BLaER1 treated with 17β-estradiol and CSF1 and Interleukin-3, amounts not matched to agents 10 nM and 100 nM (cell line): Measurements from ENCODE around the gene CCDC192.

ENCODE experiments used
- H3K27ac ChIP-seq, 11 experiments: shearing (Covaris generic); formaldehyde crosslinking; 2 replicates each; pipeline ENCODE4 v1.8.1; 2022
- H3K27me3 ChIP-seq, 11 experiments: shearing (Covaris generic); formaldehyde crosslinking; 2 replicates each; pipeline ENCODE4 v1.8.1; 2022
- H3K36me3 ChIP-seq, 11 experiments: shearing (Covaris generic); formaldehyde crosslinking; 2 replicates each; pipeline ENCODE4 v1.8.1; 2022
- H3K4me1 ChIP-seq, 10 experiments: shearing (Covaris generic); formaldehyde crosslinking; 2 replicates each; pipeline ENCODE4 v1.8.1; 2022
- H3K4me2 ChIP-seq, 11 experiments: shearing (Covaris generic); formaldehyde crosslinking; 2 replicates each; pipeline ENCODE4 v1.8.1; 2022
- H3K4me3 ChIP-seq, 10 experiments: shearing (Covaris generic); formaldehyde crosslinking; 2 replicates each; pipeline ENCODE4 v1.8.1; 2022
- H3K9ac ChIP-seq, 11 experiments: shearing (Covaris generic); formaldehyde crosslinking; 2 replicates each; pipeline ENCODE4 v1.8.1; 2022
- H3K9me3 ChIP-seq, 11 experiments: shearing (Covaris generic); formaldehyde crosslinking; replicated peaks in 1 of 11; 2 replicates each; pipeline ENCODE4 v1.8.1; 2022
- H4K20me1 ChIP-seq, 11 experiments: shearing (Covaris generic); formaldehyde crosslinking; 2 replicates each; pipeline ENCODE4 v1.8.1; 2022
- Cebpa-rat ChIP-seq, 11 experiments: shearing (Covaris generic); IDR thresholded peaks; 2 replicates each; pipeline ENCODE4 v1.8.1; 2022

Gene CCDC192

DNA sequence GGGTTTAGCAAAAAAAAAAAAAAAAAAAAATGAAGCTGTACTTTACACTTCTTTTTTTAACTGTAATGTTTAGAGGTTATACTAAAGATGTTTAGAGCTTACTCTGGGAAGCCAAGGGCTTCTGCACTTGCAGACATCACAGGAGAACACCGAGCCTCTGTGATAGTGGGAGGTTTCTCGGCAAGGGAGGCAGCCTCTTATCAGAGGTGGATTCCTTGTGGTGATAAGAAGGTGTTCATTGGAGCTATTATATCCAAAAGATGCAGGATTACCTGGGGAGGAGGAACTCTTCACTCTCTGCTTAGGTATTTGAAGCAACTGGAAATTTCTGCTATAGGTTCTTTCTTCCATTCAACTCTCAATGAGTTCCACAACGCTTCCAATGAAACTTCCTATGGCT lies 209.2 kb downstream of the CCDC192 start:
- no peaks in the 10 kb centered on the region for H3K36me3 ChIP-seq
- no peak for TF ChIP-seq Cebpa-rat (IDR thresholded peaks at IDR 0.05)

GRCh38 chr5:127916885-127917573 lies 213.8 kb downstream of the CCDC192 start:
- no peaks in the 10 kb centered on the region for H4K20me1 ChIP-seq
- peaks cover 0 to 14% (median 5%) of the 10 kb centered on the region in 10 experiments; a peak in 8 of 20 replicates for H3K4me1 ChIP-seq
- H3K4me3 ChIP-seq: no peak overlapping the region
- H3K4me2 ChIP-seq: peak overlapping the region in 10 of 11 experiments; percentile 0 to 47 (median 20); a peak in 11 of 22 replicates
- no peaks in the 10 kb centered on the region for H3K36me3 ChIP-seq
- H3K9me3 ChIP-seq: no peaks in the 10 kb centered on the region
- no peak for TF ChIP-seq Cebpa-rat (IDR thresholded peaks at IDR 0.05)
- H3K9ac ChIP-seq: 0 out of 22 replicates have a peak overlapping the region, but pooled peaks of 2 of the 11 experiments have one; percentile 12 to 17
- H3K27me3 ChIP-seq: no peaks in the 10 kb centered on the region
- peak overlapping the region in 3 of 11 experiments; percentile 2 to 32 (median 11); a peak in 2 of 22 replicates for H3K27ac ChIP-seq

More for the DNA sequence above, 209.2 kb downstream of the CCDC192 start:
- no peak overlapping the region for H3K9ac ChIP-seq
- no peak overlapping the region for H3K27ac ChIP-seq
- no peak overlapping the region for H3K4me2 ChIP-seq
- H4K20me1 ChIP-seq: no peaks in the 10 kb centered on the region
- peaks cover 4 to 18% (median 12%) of the 10 kb centered on the region in 10 experiments for H3K4me1 ChIP-seq
- H3K9me3 ChIP-seq: no peaks in the 10 kb centered on the region
- no peaks in the 10 kb centered on the region for H3K27me3 ChIP-seq
- H3K4me3 ChIP-seq: no peak overlapping the region

DNA sequence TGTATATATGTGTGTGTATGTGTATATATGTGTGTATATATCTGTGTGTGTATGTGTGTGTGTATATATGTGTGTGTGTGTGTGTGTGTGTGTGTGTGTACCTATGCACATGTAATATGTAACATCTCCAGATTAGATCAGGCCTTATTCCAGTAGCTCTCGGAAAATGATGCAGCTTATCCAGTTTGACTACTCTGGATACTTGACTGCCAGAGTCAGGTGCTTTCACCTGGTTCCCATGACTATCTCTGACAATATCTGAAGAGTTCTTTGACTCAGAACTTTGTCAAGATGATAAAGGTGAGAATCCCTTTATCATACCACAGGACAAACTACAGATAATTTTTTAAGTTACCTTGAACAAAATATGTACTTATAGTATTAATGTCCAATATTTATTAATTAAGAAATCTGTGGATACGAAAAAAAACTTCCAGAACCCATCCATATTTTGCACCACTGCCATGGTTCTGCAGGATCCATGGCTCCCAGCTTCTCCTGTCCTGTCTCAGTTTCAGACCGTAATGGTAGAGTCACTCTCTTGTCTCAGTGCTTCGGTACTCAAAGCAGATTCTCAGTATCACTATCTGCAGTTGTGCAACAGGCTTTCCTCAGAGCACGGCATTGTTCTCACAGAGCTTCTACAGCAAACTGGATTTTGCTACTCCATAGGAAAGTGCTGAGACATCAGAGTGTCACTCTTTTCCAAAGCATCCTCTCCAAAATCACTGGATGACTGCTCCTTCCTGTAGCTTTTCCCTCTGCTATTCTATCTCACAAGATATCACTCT lies 216.0 kb downstream of the CCDC192 start:
- no peak overlapping the region for H3K27ac ChIP-seq
- no peak overlapping the region for H3K4me2 ChIP-seq
- H3K9ac ChIP-seq: no peak overlapping the region
- no peaks in the 10 kb centered on the region for H4K20me1 ChIP-seq
- H3K4me1 ChIP-seq: peaks cover 0 to 14% (median 5%) of the 10 kb centered on the region in 10 experiments; a peak in 8 of 20 replicates
- no peaks in the 10 kb centered on the region for H3K27me3 ChIP-seq
- no peak overlapping the region for H3K4me3 ChIP-seq
- no peak for TF ChIP-seq Cebpa-rat (IDR thresholded peaks at IDR 0.05)
- H3K36me3 ChIP-seq: no peaks in the 10 kb centered on the region
- H3K9me3 ChIP-seq: no peaks in the 10 kb centered on the region

DNA sequence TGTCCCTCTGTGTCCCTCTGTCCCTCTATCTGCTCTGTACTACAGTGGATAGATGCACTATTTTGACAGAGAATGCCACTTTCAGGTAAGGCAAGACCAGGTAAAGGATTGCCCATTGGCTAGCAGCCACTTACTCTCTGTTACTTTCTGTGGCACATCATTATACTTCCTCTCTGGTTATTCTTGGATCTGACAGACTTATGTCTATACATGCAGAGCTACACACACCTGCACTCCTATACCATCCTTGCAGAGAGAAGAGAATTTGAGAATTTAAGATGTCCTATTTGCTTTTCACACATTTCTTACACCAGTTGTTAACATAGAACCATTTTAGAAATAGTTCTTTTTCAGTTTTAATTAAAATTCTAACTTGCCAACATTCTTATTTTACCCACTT lies 216.6 kb downstream of the CCDC192 start:
- no peaks in the 10 kb centered on the region for H3K36me3 ChIP-seq
- no peak overlapping the region for H3K4me3 ChIP-seq
- H4K20me1 ChIP-seq: no peaks in the 10 kb centered on the region
- H3K4me1 ChIP-seq: peaks cover 0 to 14% (median 5%) of the 10 kb centered on the region in 10 experiments; a peak in 8 of 20 replicates
- no peak overlapping the region for H3K27ac ChIP-seq
- no peak for TF ChIP-seq Cebpa-rat (IDR thresholded peaks at IDR 0.05)
- H3K9ac ChIP-seq: no peak overlapping the region
- no peak overlapping the region for H3K4me2 ChIP-seq
- H3K9me3 ChIP-seq: no peaks in the 10 kb centered on the region
- H3K27me3 ChIP-seq: no peaks in the 10 kb centered on the region

GRCh38 chr5:127920936-127921335 lies 217.7 kb downstream of the CCDC192 start:
- Histone ChIP-seq H3K27ac (no peak overlapping the region), H3K4me1 (peaks cover 0 to 14% (median 5%) of the 10 kb centered on the region in 10 experiments; a peak in 8 of 20 replicates), H3K27me3 (no peaks in the 10 kb centered on the region), H3K9ac (no peak overlapping the region), H4K20me1 (no peaks in the 10 kb centered on the region), H3K36me3 (no peaks in the 10 kb centered on the region), H3K9me3 (no peaks in the 10 kb centered on the region), H3K4me2 (no peak overlapping the region), H3K4me3 (no peak overlapping the region)
- TF ChIP-seq Cebpa-rat (IDR thresholded peaks at IDR 0.05): no peak

DNA sequence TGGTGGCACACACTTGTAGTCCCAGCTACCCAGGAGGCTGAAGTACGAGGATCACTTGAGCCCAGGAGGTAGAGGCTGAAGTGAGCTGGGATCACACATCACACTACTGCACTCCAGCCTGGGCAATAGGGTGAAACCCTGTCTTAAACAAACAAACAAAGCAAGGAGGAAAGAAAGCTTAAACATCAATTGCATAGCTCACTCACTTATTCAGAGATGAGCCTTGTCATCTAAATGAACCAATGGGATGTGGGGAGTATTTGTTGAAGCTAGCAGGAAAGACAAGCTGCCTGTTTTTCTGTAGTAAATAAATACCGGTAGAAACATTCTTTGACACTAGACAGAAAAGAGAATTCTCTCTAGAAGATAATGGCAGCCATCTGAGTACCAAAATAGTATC lies 219.4 kb downstream of the CCDC192 start:
- Histone ChIP-seq H4K20me1 (no peaks in the 10 kb centered on the region), H3K4me3 (no peak overlapping the region), H3K27me3 (no peaks in the 10 kb centered on the region), H3K4me2 (no peak overlapping the region), H3K9ac (no peak overlapping the region), H3K4me1 (peaks cover 0 to 2% (median under 1%) of the 10 kb centered on the region in 10 experiments; a peak in 5 of 20 replicates), H3K36me3 (no peaks in the 10 kb centered on the region), H3K9me3 (no peaks in the 10 kb centered on the region), H3K27ac (no peak overlapping the region)
- TF ChIP-seq Cebpa-rat (IDR thresholded peaks at IDR 0.05): no peak

- H3K4me3 ChIP-seq: no peak overlapping the region
These were observed 220.8 kb downstream of the CCDC192 start for GRCh38 chr5:127923804-127924570.

GRCh38 chr5:127924606-127925005 lies 221.4 kb downstream of the CCDC192 start:
- Histone ChIP-seq H3K4me1 (no peaks in the 10 kb centered on the region), H3K27me3 (no peaks in the 10 kb centered on the region), H4K20me1 (no peaks in the 10 kb centered on the region), H3K4me2 (no peak overlapping the region), H3K27ac (no peak overlapping the region), H3K36me3 (no peaks in the 10 kb centered on the region), H3K9ac (no peak overlapping the region), H3K9me3 (no peaks in the 10 kb centered on the region), H3K4me3 (no peak overlapping the region)
- TF ChIP-seq Cebpa-rat (IDR thresholded peaks at IDR 0.05): no peak

More at GRCh38 chr5:127923804-127924570, 220.8 kb downstream of the CCDC192 start:
- Histone ChIP-seq H3K36me3 (no peaks in the 10 kb centered on the region), H3K4me2 (no peak overlapping the region), H3K27me3 (no peaks in the 10 kb centered on the region), H3K4me1 (no peaks in the 10 kb centered on the region), H4K20me1 (no peaks in the 10 kb centered on the region), H3K9me3 (no peaks in the 10 kb centered on the region), H3K9ac (no peak overlapping the region), H3K27ac (no peak overlapping the region)
- TF ChIP-seq Cebpa-rat (IDR thresholded peaks at IDR 0.05): no peak

DNA sequence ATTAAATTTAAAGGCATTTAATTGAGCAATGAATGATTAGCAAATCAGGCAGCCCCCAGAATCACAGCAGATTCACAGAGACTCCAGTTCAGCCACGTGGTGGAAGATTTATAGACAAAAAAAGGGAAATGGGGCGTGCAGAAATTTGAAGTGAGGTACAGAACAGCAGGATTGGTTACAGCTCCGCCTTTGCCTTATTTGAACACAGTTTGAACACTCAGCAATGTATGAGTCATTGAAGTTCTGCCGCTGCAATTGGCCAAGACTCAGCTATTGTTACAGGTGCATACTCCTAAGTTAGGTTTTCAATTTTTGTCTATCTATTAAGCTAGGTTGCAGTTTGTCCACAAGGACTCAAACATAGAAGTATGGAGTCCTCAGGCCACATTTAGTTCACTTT lies 222.7 kb downstream of the CCDC192 start:
- no peak overlapping the region for H3K4me3 ChIP-seq
- H4K20me1 ChIP-seq: no peaks in the 10 kb centered on the region
- no peak overlapping the region for H3K27ac ChIP-seq
- no peaks in the 10 kb centered on the region for H3K9me3 ChIP-seq
- H3K27me3 ChIP-seq: no peaks in the 10 kb centered on the region
- no peak for TF ChIP-seq Cebpa-rat (IDR thresholded peaks at IDR 0.05)
- H3K4me2 ChIP-seq: no peak overlapping the region
- H3K9ac ChIP-seq: no peak overlapping the region
- H3K4me1 ChIP-seq: no peaks in the 10 kb centered on the region
- no peaks in the 10 kb centered on the region for H3K36me3 ChIP-seq
